AG04450 (cell line): Measurements from ENCODE around the gene C14orf132. TPM values are rescaled to one million over a fixed set of nuclear protein-coding genes. Genes with fewer than 3 reads are reported as not detected.

Experiments used
- CTCF ChIA-PET: fragments of 300-600, 350-600 bp; formaldehyde crosslinking; extraction: SDS; loops from one replicate; lab custom pipeline; 2022; ENCODE audit warnings: antibody characterized with exemption, inconsistent platforms; lab: Charles Lee
- POLR2A ChIA-PET: fragments of 350-600 bp; formaldehyde crosslinking; extraction: SDS; loops from one replicate; lab custom pipeline; 2021; ENCODE audit warnings: antibody characterized with exemption, inconsistent platforms; lab: Yijun Ruan, JAX
- DNase-seq: peaks from one replicate; pipeline ENCODE4 v3.0.0-alpha.2; 2011; ENCODE audit warnings: low read depth, low spot score
- H3K27ac ChIP-seq: one replicate; pipeline ENCODE4 v1.5.1; 2012; ENCODE audit warnings: low read depth, low read length, control low read depth
- H3K27me3 ChIP-seq: one replicate; pipeline ENCODE4 v1.6.0; 2012; ENCODE audit warnings: low read length; ENCODE audit not compliant: control insufficient read depth, insufficient read depth
- H3K4me3 ChIP-seq: 2 replicates; pipeline ENCODE4 v1.5.1; 2011; ENCODE audit warnings: mild to moderate bottlenecking, low read depth, low read length, control low read depth
- H3K9me3 ChIP-seq: 2 replicates; pipeline ENCODE4 v1.5.1; 2012; ENCODE audit warnings: low read length; ENCODE audit not compliant: control insufficient read depth, insufficient read depth
- CTCF ChIP-seq: IDR thresholded peaks from 2 replicates; pipeline ENCODE4 v1.5.1; 2011; ENCODE audit warnings: low read depth, low read length, control low read depth, inconsistent platforms
- polyA plus RNA-seq: library from polyadenylated mRNA; depleted of rRNA; stranded (reverse); fragments of >200 nt; gene quantifications from 2 replicates; pipeline ENCODE4 v1.2.3, GENCODE V29; 2011

C14orf132 gene
- polyA plus RNA-seq, 1 experiment: 42.0 TPM

- Histone ChIP-seq H3K9me3 (peaks cover 1% of the 10 kb centered on the region), H3K27me3 (no peaks in the 10 kb centered on the region), H3K27ac (peak overlapping the region; percentile 39), H3K4me3 (no peak overlapping the region)
- no peak for DNase-seq
- ChIA-PET POLR2A (interaction anchor here (1.4 kb wide), 1 partner anchor 101 kb away, joined by 4 read pairs; no protein-coding TSS in a partner anchor), CTCF (interaction anchor here (0.6 to 3.9 kb wide), 50 partner anchors 9 to 575 kb away, joined by 3 to 154 read pairs (median 4); partner anchors contain the start of genes AK7, BDKRB1 and C14orf132)
- no peak for TF ChIP-seq CTCF
Measured at GRCh38 chr14:96098999-96099335, 59.8 kb downstream of the C14orf132 start.

- Histone ChIP-seq H3K27ac (no peak overlapping the region), H3K27me3 (no peaks in the 10 kb centered on the region), H3K4me3 (no peak overlapping the region), H3K9me3 (peaks cover 3% of the 10 kb centered on the region)
- peak; percentile 97 for TF ChIP-seq CTCF
- ChIA-PET CTCF (interaction anchor here (0.6 to 5.7 kb wide), 75 partner anchors 9 to 601 kb away, joined by 3 to 218 read pairs (median 4); partner anchors contain the start of genes BDKRB1 and BDKRB2), POLR2A (interaction anchor here (0.6 to 1.7 kb wide), 5 partner anchors 19 to 104 kb away, joined by 3 to 9 read pairs (median 3); partner anchors contain the start of gene BDKRB2)
- peak; percentile 66 for DNase-seq
Measured at GRCh38 chr14:96100161-96101064, 61.3 kb downstream of the C14orf132 start.

GRCh38 chr14:96102081-96102856 lies 63.1 kb downstream of the C14orf132 start:
- DNase-seq: no peak
- Histone ChIP-seq H3K27ac (peak overlapping the region; percentile 21), H3K4me3 (no peak overlapping the region), H3K9me3 (peaks cover 3% of the 10 kb centered on the region), H3K27me3 (no peaks in the 10 kb centered on the region)
- ChIA-PET CTCF (interaction anchor here (0.6 to 5.7 kb wide), 7 partner anchors 103 to 396 kb away, joined by 3 to 218 read pairs (median 24); no protein-coding TSS in a partner anchor), POLR2A (interaction anchor here (0.6 kb wide), 1 partner anchor 144 kb away, joined by 3 read pairs; no protein-coding TSS in a partner anchor)
- peak; percentile 33 for TF ChIP-seq CTCF

- TF ChIP-seq CTCF: no peak
- H3K4me3 ChIP-seq: no peak overlapping the region
- peaks cover 3% of the 10 kb centered on the region for H3K9me3 ChIP-seq
- DNase-seq: no peak
- H3K27me3 ChIP-seq: no peaks in the 10 kb centered on the region
- ChIA-PET CTCF (interaction anchor here (3.4 to 5.7 kb wide), 2 partner anchors 156 to 173 kb away, joined by 30 to 218 read pairs; no protein-coding TSS in a partner anchor), POLR2A (no interaction called here)
- H3K27ac ChIP-seq: no peak overlapping the region
Measured at GRCh38 chr14:96103075-96103474, 63.9 kb downstream of the C14orf132 start.
